GM19035 (cell line): ENCODE measurements around the gene PCDHGA1.

Experiments
- ATAC-seq: cut with Tn5 transposase; IDR thresholded peaks from one replicate; pipeline ENCODE4 v1.9.1; 2021; ENCODE audit not compliant: unreplicated experiment

Gene PCDHGA1

DNA sequence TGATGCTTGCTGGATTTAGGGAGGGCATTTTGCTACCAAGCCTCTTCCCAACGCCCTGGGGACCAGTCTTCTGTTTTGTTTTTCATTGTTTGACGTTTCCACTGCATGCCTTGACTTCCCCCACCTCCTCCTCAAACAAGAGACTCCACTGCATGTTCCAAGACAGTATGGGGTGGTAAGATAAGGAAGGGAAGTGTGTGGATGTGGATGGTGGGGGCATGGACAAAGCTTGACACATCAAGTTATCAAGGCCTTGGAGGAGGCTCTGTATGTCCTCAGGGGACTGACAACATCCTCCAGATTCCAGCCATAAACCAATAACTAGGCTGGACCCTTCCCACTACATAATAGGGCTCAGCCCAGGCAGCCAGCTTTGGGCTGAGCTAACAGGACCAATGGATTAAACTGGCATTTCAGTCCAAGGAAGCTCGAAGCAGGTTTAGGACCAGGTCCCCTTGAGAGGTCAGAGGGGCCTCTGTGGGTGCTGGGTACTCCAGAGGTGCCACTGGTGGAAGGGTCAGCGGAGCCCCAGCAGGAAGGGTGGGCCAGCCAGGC is 181.5 kb downstream of the PCDHGA1 start:
- no peak for ATAC-seq

- ATAC-seq, result peak; percentile 30
These were observed 182.1 kb downstream of the PCDHGA1 start for GRCh38 chr5:141512390-141512910.

DNA sequence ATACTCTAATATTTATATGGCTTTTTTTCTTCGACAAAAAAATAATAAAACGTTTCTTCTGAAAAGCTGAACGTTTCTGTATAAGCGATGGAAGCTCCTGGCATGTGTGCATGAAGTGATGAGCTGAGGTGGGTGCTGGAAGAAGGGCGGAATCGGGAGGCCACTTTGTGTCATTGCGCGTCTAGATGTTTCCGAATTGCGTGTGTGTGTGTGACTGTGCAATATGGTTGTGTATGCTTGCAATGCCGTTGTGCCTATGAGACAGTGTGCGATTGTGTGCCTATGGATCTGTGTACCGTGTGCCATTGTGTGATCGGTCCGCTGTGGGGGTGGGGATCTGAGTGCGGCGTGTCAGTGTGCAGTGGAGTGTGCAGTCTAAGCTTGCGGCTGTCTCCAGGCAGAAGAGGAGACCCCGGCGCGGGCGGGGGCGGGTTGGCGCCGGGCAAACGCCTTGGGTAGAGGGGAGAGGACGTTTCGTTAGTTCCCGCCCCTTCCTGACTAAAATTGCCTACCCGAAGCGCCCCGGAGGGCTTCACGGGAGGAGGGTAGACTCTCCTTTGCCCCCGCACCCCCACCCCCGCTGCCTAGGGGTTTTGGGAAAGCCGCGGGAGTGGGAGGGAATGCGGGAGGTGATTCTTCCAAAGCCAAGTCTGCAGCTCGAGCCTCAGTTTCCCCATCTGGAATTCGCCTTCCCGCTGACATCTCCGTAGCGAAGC is 182.8 kb downstream of the PCDHGA1 start:
- no peak for ATAC-seq

GRCh38 chr5:141513627-141514329 is 183.5 kb downstream of the PCDHGA1 start:
- ATAC-seq, result no peak

DNA sequence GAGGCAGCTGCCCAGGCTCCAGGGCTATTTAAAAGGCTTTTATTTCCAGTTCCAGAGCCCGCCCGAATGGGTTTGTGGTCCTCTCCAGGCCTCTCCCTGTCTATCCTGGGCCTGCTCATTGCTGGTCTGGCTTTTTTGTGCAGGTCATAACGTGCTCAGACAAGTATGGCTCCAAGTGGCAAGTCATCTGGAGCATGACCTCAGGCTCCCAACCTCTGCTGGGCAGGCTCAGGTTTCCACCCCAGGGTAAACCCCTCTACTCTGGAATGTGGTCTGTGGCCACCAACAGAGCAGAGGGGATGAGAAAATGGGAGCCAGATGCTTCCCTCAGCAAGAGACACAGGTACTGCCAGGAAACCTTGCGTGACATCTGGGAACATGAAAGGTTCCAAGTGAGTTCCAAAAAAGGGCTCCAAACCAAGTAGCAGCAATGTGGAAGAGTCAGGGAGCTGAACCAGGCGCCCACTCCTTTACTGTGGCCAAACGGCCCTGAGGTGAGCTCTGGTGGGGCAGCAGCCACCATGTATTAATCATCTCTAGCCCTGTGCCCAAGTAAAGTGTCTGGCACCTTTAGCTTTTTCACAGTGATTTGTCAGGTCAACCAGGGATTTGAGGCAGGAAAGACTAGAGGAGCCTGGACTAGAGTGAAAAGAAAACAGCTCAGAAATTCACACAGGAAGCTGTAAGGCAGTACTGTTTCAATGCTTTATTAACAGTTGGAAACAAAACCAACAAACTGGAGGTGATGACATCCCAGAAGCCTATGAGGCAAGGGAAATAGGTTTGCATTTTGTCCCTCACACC is 184.2 kb downstream of the PCDHGA1 start:
- ATAC-seq, result no peak

- no peak for ATAC-seq
These were observed 184.8 kb downstream of the PCDHGA1 start for GRCh38 chr5:141515141-141515540.

DNA sequence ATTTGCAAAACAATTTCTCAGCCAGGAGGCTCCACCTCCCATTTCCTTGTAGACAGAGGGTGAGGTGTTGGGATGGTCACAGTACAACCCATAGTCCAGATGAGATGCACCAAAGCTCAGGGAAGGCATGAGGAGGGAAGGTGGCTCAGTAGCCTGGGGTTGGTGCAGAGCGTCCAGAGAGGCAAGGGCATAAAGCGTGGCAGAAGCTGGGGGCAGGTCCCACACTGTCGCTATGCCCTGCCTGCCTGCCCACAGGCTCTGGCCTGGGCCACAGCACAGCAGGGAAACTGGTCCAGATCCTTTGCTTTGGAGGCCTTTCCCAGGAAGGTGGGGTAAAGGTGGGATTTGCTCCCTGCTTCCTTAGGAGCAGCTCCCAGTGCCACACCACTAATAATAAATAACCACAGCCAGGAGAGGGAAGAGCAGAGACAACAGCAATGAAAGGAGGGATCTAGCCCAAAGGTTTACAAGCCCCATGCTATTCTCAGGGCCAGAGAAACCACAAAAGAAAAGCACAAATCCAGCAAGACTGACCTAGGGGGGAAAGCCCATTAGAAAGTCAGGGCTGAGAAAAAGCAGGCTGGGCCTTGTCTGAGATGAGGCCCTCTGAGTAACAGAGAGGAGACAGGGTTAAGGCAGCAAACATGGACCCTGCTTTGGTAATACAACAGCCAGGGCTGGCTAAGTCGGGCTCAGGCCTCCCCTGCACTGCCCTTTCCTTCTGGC is 185.8 kb downstream of the PCDHGA1 start:
- no peak for ATAC-seq

DNA sequence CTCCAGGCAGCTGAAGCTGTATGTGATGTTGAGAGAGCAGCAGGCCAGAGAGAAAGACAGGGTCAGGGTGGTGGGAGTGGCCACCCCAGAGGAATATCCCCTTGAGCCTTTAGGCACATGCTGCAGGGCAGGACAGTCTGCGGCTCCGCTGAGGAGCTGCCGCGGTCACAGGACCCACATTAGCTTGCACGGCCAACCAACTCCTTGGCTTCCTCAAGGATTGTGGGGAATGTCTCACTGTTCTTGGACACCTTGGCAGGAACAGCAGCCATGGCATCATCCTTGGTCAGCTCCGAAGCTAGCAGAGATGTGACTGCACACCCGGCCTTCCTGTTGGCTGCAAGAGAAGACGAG is 186.3 kb downstream of the PCDHGA1 start:
- ATAC-seq, result no peak

- ATAC-seq, result no peak
These were observed 187.0 kb downstream of the PCDHGA1 start for GRCh38 chr5:141517312-141517711.

DNA sequence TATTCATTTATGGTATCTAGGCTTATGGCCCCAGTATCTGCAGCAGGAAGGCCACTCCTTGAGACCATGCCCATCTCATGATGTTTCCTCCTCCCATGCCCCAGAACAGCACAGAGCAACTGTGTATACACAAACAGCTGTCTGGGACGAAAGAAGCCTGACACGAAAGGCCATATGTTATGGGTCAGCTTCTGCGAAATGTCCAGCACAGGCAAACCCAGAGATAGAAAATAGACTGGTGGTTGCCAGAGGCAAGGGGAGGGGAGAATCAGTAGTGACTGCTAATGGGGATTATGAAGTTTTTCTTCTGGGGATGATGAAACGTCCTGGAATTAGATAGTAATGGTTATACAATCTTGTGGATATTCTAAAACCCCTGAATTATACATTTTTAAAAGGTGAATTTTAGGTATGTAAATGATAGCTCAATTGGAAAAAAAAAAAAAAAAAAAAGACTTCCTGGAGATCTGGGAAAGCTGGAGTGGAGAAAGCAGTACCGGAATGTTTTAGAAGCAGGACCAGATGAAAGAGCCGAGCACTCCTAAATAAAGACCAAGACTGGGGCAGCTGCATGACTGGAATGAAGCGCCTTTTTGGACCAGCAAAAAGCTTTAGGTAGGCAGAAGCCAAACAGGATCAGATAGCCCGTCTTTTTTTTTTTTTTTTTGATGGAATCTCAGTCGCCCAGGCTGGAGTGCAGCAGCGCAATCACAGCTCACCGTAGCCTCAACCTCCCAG is 187.7 kb downstream of the PCDHGA1 start:
- no peak for ATAC-seq

DNA sequence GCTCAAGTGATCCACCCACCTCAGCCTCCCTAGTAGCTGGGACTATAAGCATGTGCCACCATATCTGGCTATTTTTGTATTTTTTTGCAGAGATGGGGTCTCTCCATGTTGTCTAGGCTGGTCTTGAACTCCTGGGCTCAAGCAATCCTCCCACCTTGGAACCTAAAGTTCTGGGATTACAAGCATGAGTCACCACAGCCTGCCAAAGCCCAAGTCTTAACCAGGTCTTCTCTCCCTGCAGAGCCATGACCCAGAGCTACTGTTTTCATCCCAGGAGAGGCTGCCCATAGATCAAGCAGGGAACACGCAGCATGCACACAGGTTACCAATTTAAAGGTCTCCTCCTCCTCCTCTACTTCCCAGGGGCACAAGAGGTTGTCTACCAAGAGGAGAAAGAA is 188.3 kb downstream of the PCDHGA1 start:
- no peak for ATAC-seq

DNA sequence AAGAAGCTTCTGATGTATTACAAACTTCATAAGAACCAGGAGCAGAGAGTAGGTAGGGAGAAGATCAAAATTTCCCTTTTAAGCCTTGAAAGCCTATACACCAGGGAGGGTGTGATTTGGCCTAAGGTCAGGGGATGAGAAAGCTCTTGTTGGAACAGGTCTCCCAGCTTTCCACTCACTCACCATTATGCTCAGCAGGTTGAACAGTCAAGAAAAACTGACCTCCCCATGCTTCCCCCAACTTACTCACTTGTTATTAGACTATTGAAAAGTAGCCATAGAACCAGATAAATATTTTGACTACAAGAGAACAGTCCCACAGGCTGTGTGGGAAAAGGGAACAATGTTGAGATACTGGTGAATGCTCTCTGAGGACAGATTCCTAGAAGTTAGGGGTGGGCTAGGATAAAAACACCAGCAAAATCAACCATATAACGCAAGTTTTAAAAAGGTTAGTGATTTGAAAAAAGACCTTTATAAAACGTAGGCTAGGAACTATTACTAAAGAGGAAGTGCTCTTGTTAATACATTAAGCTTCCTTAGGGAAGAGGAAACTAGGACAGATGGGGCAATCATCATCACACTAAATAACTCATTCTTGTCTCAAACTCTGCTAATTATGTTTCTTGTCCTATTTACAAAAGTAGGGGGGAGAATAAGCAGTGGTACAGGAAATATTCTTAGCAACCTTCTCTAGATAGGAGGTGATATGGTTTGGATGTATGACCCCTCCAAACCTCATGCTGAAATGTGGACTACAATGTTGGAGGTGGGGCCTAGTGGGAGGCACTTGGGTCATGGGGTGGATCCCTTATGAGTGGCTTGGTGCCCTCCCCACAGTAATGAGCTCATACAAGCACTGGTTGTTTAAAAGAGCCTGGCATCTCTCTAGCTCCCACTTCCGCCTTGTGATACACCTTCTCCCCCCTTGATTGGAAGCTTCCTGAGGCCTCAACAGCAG is 189.6 kb downstream of the PCDHGA1 start:
- ATAC-seq, result no peak

GRCh38 chr5:141521244-141521781 is 191.0 kb downstream of the PCDHGA1 start:
- no peak for ATAC-seq

DNA sequence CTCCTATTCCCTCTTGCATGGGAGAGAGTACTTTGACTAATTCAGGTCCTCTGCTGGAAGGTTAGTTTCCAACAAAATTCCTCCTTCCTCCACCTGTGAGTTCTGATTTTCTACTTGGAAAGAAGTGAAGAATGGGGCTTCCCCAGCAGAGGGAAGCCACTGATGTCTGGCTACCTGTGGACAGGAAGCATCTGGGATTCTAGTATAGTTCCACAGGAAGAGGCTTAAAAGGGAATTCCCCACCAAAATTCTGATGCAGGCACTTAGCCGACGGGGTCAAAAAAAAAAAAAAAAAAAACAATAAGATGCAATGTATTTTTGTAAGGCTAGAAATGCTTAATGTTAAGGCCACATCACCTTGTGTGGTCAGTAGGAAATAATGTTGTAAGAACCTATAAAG is 192.0 kb downstream of the PCDHGA1 start:
- ATAC-seq, result no peak

- no peak for ATAC-seq
These were observed 193.7 kb downstream of the PCDHGA1 start for GRCh38 chr5:141523991-141524390.

DNA sequence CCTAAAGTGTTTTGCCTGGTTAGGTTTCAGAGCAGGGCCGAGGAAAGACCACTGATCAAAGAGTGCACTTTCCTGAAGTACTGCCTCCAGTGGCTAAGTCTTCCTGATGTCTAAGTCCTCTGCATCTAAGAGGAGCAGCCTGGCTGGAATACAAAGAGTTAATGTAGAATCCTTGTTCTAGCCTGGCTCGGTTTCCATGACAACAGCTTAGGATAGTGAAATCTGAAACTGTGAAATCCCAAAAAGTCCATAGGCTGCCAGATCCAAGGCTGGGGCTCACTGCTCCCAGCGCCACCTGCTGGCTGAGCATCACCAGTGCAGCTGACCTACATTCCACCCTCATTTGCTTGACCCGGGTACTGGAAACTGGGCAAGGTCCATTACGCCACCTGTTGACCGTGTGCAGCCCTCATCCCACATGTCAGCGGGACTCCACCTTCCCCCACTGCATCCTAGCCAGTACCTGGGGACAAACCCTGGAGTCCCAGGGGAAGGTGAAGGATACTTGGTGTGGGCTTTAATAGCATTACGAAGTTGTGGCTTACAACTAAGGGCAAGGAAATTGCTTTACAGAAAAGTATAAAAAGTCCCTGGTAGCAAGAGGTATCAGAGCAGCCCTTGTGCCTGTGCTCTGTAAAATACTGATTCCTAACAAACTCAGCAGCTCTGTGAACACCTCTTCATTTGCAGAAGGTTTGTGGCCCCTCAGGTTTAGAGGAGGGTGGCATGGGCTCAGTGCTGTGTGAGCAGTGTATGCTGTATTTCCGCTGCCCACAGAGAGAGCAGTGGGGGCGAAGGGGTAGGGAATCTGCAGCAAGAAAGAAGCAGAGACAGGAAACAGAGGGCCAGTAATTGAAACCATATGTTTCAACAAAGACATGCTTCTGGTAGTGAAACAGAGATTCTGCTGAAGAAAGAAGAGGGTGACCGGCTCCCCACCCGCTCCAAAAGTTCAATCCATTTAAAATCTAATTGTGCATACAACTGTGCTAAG is 194.6 kb downstream of the PCDHGA1 start:
- ATAC-seq, result peak; percentile 75

DNA sequence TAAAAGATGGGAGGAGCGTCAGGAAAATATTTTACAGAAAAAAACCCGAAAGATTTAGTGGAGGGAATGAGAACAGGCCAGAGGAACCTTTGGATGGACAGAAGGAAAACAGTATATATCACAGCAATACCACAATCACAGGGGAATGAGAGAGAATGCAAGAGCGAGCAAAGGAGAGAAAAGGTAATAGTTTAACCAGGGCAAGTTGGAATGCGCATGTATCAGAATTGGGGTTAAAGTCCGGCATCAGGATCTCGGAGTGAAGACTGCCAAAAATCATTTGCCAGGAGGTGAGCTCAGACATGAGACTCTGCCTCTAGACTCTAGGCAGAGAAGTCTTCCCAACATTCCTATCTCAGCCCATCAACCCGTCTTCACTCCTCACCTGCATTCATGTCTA is 195.3 kb downstream of the PCDHGA1 start:
- no peak for ATAC-seq
